ENCODE measurements around the gene PAX5.

DNA sequence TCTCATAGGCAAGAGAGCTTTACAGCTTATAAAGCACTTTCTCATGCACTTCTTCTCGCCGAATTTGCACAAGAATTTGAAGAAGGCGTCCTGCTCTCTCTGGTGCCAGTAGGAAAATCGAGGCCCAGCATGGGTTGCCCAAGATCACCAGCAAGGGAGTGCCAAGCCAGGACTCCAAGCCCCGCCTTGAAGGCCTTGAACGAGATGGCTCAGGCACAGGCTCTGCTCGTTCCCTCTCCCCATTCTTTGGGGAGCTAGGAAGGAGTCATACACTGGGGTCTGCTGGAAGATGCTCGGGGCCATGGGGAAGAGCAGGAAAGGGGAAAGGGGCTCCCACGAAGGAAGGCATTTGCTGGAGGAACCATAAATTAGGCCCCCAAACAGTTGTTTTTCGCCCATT lies 46.7 kb downstream of the PAX5 start:
- TF ChIP-seq, protein P1, sequence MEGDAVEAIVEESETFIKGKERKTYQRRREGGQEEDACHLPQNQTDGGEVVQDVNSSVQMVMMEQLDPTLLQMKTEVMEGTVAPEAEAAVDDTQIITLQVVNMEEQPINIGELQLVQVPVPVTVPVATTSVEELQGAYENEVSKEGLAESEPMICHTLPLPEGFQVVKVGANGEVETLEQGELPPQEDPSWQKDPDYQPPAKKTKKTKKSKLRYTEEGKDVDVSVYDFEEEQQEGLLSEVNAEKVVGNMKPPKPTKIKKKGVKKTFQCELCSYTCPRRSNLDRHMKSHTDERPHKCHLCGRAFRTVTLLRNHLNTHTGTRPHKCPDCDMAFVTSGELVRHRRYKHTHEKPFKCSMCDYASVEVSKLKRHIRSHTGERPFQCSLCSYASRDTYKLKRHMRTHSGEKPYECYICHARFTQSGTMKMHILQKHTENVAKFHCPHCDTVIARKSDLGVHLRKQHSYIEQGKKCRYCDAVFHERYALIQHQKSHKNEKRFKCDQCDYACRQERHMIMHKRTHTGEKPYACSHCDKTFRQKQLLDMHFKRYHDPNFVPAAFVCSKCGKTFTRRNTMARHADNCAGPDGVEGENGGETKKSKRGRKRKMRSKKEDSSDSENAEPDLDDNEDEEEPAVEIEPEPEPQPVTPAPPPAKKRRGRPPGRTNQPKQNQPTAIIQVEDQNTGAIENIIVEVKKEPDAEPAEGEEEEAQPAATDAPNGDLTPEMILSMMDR (IDR thresholded peaks at IDR 0.05), result no peak
- no peak for TF ChIP-seq POLR2A (IDR thresholded peaks at IDR 0.05)

Measured in uterus (tissue), 2 donors.